GM18951 (cell line): Measurements from ENCODE around the gene DDAH1.

Source experiments
- POLR2A ChIP-seq: IDR thresholded peaks from 4 replicates; pipeline ENCODE4 v1.6.1; 2011; ENCODE audit warnings: mild to moderate bottlenecking; ENCODE audit not compliant: insufficient read length, insufficient read depth; ENCODE audit errors: extremely low read depth
- in situ Hi-C: fragments of 300-500 bp; cut with MboI; formaldehyde crosslinking; loops from one replicate; pipeline ENCODE4 v1.12.0; 2022; ENCODE audit warnings: low sequenced_read_pairs, mixed read lengths, inconsistent platforms; ENCODE audit not compliant: unreplicated experiment

DDAH1 gene

GRCh38 chr1:85407746-85408377, 57.1 kb downstream of the DDAH1 start:
- in situ Hi-C loops = no loop called here
- TF ChIP-seq POLR2A = no peak

GRCh38 chr1:85406887-85407533, 57.9 kb downstream of the DDAH1 start:
- no peak for TF ChIP-seq POLR2A
- in situ Hi-C loops = no loop called here

GRCh38 chr1:85406081-85406480, 58.9 kb downstream of the DDAH1 start:
- TF ChIP-seq POLR2A = no peak
- in situ Hi-C loops = no loop called here

GRCh38 chr1:85404408-85404807, 60.6 kb downstream of the DDAH1 start:
- TF ChIP-seq POLR2A = no peak
- in situ Hi-C loops = no loop called here

- in situ Hi-C loops = no loop called here
- TF ChIP-seq POLR2A = no peak
These were observed 66.4 kb downstream of the DDAH1 start for GRCh38 chr1:85398391-85399064.

GRCh38 chr1:85397490-85398032, 67.4 kb downstream of the DDAH1 start:
- in situ Hi-C loops = no loop called here
- no peak for TF ChIP-seq POLR2A

- TF ChIP-seq POLR2A = no peak
- in situ Hi-C loops = no loop called here
These were observed 68.8 kb downstream of the DDAH1 start for GRCh38 chr1:85396194-85396593.

GRCh38 chr1:85394130-85394529, 70.8 kb downstream of the DDAH1 start:
- in situ Hi-C loops = no loop called here
- TF ChIP-seq POLR2A = no peak

- TF ChIP-seq POLR2A = no peak
- in situ Hi-C loops = no loop called here
These were observed 71.5 kb downstream of the DDAH1 start for GRCh38 chr1:85393490-85393889.

GRCh38 chr1:85388416-85388815, 76.5 kb downstream of the DDAH1 start:
- in situ Hi-C loops = no loop called here
- no peak for TF ChIP-seq POLR2A

GRCh38 chr1:85387781-85388180, 77.2 kb downstream of the DDAH1 start:
- in situ Hi-C loops = no loop called here
- no peak for TF ChIP-seq POLR2A

- TF ChIP-seq POLR2A = no peak
- in situ Hi-C loops = no loop called here
These were observed 78.8 kb downstream of the DDAH1 start for GRCh38 chr1:85386068-85386722.
